Stimulated activated CD8-positive, alpha-beta memory T cell treated with anti-CD3 and anti-CD28 coated beads, Interleukin-4, amount 100 ng/mL, for 1 hour (primary cell): ENCODE results near the gene KCNS3.

ENCODE experiments used
- DNase-seq, 2 donors: peaks; one replicate each; pipeline ENCODE4 v3.0.0-alpha.2; 2020; ENCODE audit warnings: low read depth in 2 of 2, low spot score in 1 of 2

The KCNS3 gene

GRCh38 chr2:17877811-17878280 lies 621 bp upstream of the KCNS3 start:
- DNase-seq: no peak

GRCh38 chr2:17879137-17879912 lies 858 bp downstream of the KCNS3 start:
- DNase-seq: no peak

GRCh38 chr2:17879913-17880274 lies 1.4 kb downstream of the KCNS3 start:
- no peak for DNase-seq

- no peak for DNase-seq
Observed at GRCh38 chr2:17892770-17893534, 14.5 kb downstream of the KCNS3 start.

- no peak for DNase-seq
Observed at GRCh38 chr2:17894005-17894404, 15.5 kb downstream of the KCNS3 start.

GRCh38 chr2:17894556-17894955 lies 16.1 kb downstream of the KCNS3 start:
- no peak for DNase-seq

GRCh38 chr2:17899871-17900270 lies 21.4 kb downstream of the KCNS3 start:
- DNase-seq: no peak

- no peak for DNase-seq
Observed at GRCh38 chr2:17901246-17901645, 22.8 kb downstream of the KCNS3 start.

GRCh38 chr2:17910980-17911379 lies 32.5 kb downstream of the KCNS3 start:
- no peak for DNase-seq

GRCh38 chr2:17911491-17912260 lies 33.2 kb downstream of the KCNS3 start:
- DNase-seq: no peak

GRCh38 chr2:17912266-17912691 lies 33.8 kb downstream of the KCNS3 start:
- no peak for DNase-seq

- DNase-seq: no peak
Observed at GRCh38 chr2:17915099-17915498, 36.6 kb downstream of the KCNS3 start.

- no peak for DNase-seq
Observed at GRCh38 chr2:17915811-17916518, 37.5 kb downstream of the KCNS3 start.

- DNase-seq: no peak
Observed at GRCh38 chr2:17916584-17916983, 38.1 kb downstream of the KCNS3 start.

- no peak for DNase-seq
Observed at GRCh38 chr2:17918789-17919188, 40.3 kb downstream of the KCNS3 start.

- no peak for DNase-seq
Observed at GRCh38 chr2:17930773-17931172, 52.3 kb downstream of the KCNS3 start.

GRCh38 chr2:17933256-17933655 lies 54.8 kb downstream of the KCNS3 start:
- no peak for DNase-seq

- DNase-seq: no peak
Observed at GRCh38 chr2:17934721-17935120, 56.3 kb downstream of the KCNS3 start.

GRCh38 chr2:17935242-17935885 lies 56.9 kb downstream of the KCNS3 start:
- DNase-seq: no peak

GRCh38 chr2:17936599-17936998 lies 58.1 kb downstream of the KCNS3 start:
- DNase-seq: no peak
